Peyer's patch (tissue), 4 donors: ENCODE measurements around the gene ADAMTSL2. TPM values are rescaled to one million over a fixed set of nuclear protein-coding genes. Genes with fewer than 3 reads are reported as not detected.

Source experiments
- DNase-seq, 3 donors: peaks; one replicate each; pipeline ENCODE4 v3.0.0-alpha.2; 2017 to 2019
- H3K27ac ChIP-seq, 4 donors: fragments of 200-600 bp; sonication (generic); one replicate each; pipeline ENCODE4 v1.5.1; 2016 to 2019
- H3K27me3 ChIP-seq, 2 donors: fragments of 200-600 bp; sonication (generic); one replicate each; pipeline ENCODE4 v1.5.1; 2019
- H3K36me3 ChIP-seq, 3 donors: fragments of 200-600 bp; sonication (generic); one replicate each; pipeline ENCODE4 v1.5.1; 2016 to 2019
- H3K4me1 ChIP-seq, 4 donors: fragments of 200-600 bp; sonication (generic); one replicate each; pipeline ENCODE4 v1.5.1; 2016 to 2019
- H3K4me3 ChIP-seq, 4 donors: fragments of 200-600 bp; sonication (generic); 1 replicate in 3 of 4; 2 replicates in 1 of 4; pipeline ENCODE4 v1.5.1; 2016 to 2019; ENCODE audit warnings: mild to moderate bottlenecking in 1 of 4
- H3K9me3 ChIP-seq, 4 donors: fragments of 200-600 bp; sonication (generic); one replicate each; pipeline ENCODE4 v1.5.1; 2016 to 2019; ENCODE audit warnings: mild to moderate bottlenecking in 1 of 4
- POLR2A ChIP-seq, 2 donors: fragments of 450-650 bp; IDR thresholded peaks; one replicate each; pipeline ENCODE4 v1.5.1; 2017; ENCODE audit warnings: antibody characterized with exemption in 2 of 2, mild to moderate bottlenecking in 2 of 2, moderate library complexity in 2 of 2
- total RNA-seq, 4 donors: library from RNA; depleted of rRNA; stranded (reverse); fragments of >200 nt; gene quantifications; one replicate each; pipeline ENCODE4 v1.1.0, GENCODE V29; 2016
- TF ChIP-seq, protein P1 (sequence below), 6 experiments: fragments of 450-650 bp in 4 of 6; fragments of 200-600 bp in 2 of 6; sonication (generic) in 1 of 6; IDR thresholded peaks; one replicate each; pipeline ENCODE4 v1.5.1; 2017 to 2019; ENCODE audit warnings: antibody characterized with exemption in 6 of 6, mild to moderate bottlenecking in 3 of 6, moderate library complexity in 1 of 6

Gene ADAMTSL2
- total RNA-seq, 4 donors from 2014 or later = 0.40 to 14.0 (median 1.8) TPM

DNA sequence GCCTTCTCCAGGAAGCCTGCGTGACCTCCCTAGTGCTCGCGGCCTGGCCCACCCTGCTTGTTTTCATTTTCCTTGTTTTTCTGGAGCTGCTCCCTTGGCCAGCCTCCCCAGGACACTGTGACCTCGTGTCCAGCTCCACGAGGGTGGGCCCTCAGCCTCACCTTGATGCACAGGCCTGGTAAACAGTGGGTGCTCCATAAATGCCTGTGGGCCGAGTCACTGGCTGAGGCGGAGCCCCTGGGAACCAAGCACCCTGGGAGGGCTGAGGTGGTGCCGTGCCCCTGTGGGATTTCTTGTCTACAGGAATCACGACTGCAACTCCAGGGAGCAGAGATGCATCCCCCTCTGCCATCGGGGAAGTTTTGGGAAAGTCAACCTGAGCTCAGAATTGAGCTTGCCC lies 57.5 kb downstream of the ADAMTSL2 start:
- Histone ChIP-seq H3K4me1 (no peaks in the 10 kb centered on the region), H3K9me3 (peaks cover 0 to 8% (median 3%) of the 10 kb centered on the region in 4 donors), H3K27me3 (no peaks in the 10 kb centered on the region), H3K4me3 (no peak overlapping the region), H3K27ac (no peak overlapping the region), H3K36me3 (no peaks in the 10 kb centered on the region)
- no peak for DNase-seq
- TF ChIP-seq, protein P1, sequence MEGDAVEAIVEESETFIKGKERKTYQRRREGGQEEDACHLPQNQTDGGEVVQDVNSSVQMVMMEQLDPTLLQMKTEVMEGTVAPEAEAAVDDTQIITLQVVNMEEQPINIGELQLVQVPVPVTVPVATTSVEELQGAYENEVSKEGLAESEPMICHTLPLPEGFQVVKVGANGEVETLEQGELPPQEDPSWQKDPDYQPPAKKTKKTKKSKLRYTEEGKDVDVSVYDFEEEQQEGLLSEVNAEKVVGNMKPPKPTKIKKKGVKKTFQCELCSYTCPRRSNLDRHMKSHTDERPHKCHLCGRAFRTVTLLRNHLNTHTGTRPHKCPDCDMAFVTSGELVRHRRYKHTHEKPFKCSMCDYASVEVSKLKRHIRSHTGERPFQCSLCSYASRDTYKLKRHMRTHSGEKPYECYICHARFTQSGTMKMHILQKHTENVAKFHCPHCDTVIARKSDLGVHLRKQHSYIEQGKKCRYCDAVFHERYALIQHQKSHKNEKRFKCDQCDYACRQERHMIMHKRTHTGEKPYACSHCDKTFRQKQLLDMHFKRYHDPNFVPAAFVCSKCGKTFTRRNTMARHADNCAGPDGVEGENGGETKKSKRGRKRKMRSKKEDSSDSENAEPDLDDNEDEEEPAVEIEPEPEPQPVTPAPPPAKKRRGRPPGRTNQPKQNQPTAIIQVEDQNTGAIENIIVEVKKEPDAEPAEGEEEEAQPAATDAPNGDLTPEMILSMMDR (IDR thresholded peaks at IDR 0.05) = no peak
- TF ChIP-seq POLR2A (IDR thresholded peaks at IDR 0.05) = no peak

GRCh38 chr9:133592731-133593409 lies 58.4 kb downstream of the ADAMTSL2 start:
- Histone ChIP-seq H3K27ac (no peak overlapping the region), H3K27me3 (no peaks in the 10 kb centered on the region), H3K4me1 (no peaks in the 10 kb centered on the region), H3K9me3 (peaks cover 0 to 12% (median 4%) of the 10 kb centered on the region in 4 donors), H3K4me3 (no peak overlapping the region), H3K36me3 (no peaks in the 10 kb centered on the region)
- TF ChIP-seq POLR2A (IDR thresholded peaks at IDR 0.05) = no peak
- TF ChIP-seq, protein P1 (IDR thresholded peaks at IDR 0.05) = peak in 1 of 6 experiments; percentile 3
- no peak for DNase-seq

DNA sequence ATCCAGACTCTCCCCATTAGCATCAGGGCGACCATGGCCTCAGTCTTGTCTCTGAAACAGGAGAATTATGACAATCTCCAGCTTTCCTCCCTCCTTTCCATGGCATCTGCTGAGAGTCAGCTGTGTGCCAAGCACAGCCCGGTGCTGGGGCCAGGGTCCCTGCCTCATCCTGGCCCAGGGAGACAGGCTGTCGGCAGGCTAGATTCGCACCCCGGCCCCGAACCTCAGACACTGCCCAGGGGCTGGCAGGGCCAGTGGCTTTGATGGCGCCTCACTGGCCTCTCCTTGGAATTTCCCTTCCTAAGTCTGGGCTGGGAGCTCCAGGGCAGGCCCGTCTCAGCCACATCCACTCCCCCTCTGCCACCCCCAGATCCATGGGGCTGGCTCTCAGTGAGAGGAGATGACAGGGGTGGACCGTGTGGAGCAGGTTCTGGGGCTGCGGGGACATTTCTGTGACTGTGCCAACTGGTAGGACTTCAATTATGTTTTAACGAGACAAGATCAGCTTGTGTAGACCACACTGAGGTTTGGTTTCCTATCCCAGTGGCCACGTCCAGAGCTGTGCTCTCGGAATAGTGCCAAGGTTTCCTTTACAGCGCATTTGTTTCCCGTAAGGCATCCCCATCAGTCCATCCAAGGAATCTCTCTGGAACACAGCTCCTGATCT lies 59.2 kb downstream of the ADAMTSL2 start:
- Histone ChIP-seq H3K36me3 (no peaks in the 10 kb centered on the region), H3K27me3 (no peaks in the 10 kb centered on the region), H3K9me3 (peaks cover 0 to 14% (median 4%) of the 10 kb centered on the region in 4 donors), H3K27ac (no peak overlapping the region), H3K4me3 (no peak overlapping the region), H3K4me1 (no peaks in the 10 kb centered on the region)
- no peak for DNase-seq
- TF ChIP-seq, protein P1 (IDR thresholded peaks at IDR 0.05) = no peak
- TF ChIP-seq POLR2A (IDR thresholded peaks at IDR 0.05) = no peak

DNA sequence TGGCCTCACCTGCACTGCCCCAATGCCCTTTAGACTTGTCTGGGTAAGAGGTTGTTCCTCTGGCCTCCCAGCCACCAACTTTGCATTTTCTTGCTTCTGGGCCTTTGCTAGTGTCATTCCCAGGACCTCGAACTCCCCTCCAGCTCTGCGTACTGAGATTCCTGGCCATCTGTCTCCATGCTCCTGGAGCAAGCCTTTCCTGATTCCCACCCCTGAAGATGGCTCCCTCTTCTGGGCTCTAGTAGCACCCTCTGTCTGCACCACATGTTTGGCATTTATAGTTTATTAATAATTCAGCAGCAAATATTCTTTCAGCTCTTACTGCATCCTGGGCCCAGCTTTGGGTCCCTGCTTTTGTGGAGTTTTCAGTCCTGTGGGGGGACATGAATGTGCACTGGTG lies 59.8 kb downstream of the ADAMTSL2 start:
- Histone ChIP-seq H3K27ac (no peak overlapping the region), H3K4me1 (no peaks in the 10 kb centered on the region), H3K9me3 (peaks cover 0 to 16% (median 4%) of the 10 kb centered on the region in 4 donors), H3K27me3 (no peaks in the 10 kb centered on the region), H3K4me3 (no peak overlapping the region), H3K36me3 (no peaks in the 10 kb centered on the region)
- TF ChIP-seq, protein P1 (IDR thresholded peaks at IDR 0.05) = no peak
- no peak for TF ChIP-seq POLR2A (IDR thresholded peaks at IDR 0.05)
- DNase-seq = no peak

DNA sequence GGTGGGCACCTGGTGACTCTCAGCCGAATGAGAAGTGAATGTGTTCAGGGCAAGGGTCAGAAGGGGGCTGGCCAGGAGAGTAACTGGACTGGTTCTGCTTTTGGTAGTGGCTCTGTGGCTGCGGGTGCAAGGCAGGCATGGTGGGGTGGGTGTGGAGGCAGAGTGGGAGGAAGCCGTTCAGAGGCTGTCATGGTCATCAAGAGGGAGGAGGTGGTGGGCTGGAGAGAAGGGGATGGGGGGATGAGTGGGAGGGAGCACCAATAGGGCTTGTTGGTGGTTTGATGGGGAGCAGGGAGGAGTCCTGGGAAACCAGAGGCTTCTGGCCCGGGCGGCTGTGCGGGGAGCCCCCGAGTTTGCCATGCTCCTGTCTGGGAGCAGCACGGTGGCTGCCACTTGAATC lies 61.4 kb downstream of the ADAMTSL2 start:
- no peaks in the 10 kb centered on the region for H3K27me3 ChIP-seq
- H3K4me3 ChIP-seq = no peak overlapping the region
- H3K4me1 ChIP-seq = no peaks in the 10 kb centered on the region
- no peaks in the 10 kb centered on the region for H3K36me3 ChIP-seq
- no peak for TF ChIP-seq POLR2A (IDR thresholded peaks at IDR 0.05)
- TF ChIP-seq, protein P1 (IDR thresholded peaks at IDR 0.05) = no peak
- no peak overlapping the region for H3K27ac ChIP-seq
- H3K9me3 ChIP-seq = peaks cover 0 to 16% (median 4%) of the 10 kb centered on the region in 4 donors
- no peak for DNase-seq
